Cardiac muscle cell (in vitro differentiated cells and primary cell): ENCODE data around the gene SPTLC2. TPM values are rescaled to one million over a fixed set of nuclear protein-coding genes. Genes with fewer than 3 reads are reported as not detected.
"Not testable (repeated sequence)": the region's sequence is repeated elsewhere in the genome, so short reads cannot be mapped to it uniquely, and the experiment has no call there.

Source experiments
- DNase-seq, 2 donors: peaks; one replicate each; pipeline versions ENCODE4 v3.0.0 to v3.0.0-alpha.2; 2010 to 2017; ENCODE audit warnings: low read depth in 1 of 2, low spot score in 1 of 2
- H3K27ac ChIP-seq: fragments of 200-600 bp; sonication (generic); 2 replicates; pipeline ENCODE4 v1.5.1; 2016
- H3K27me3 ChIP-seq: fragments of 200-600 bp; sonication (generic); 2 replicates; pipeline ENCODE4 v1.6.0; 2016; ENCODE audit warnings: control low read depth
- H3K36me3 ChIP-seq: fragments of 200-600 bp; sonication (generic); 2 replicates; pipeline ENCODE4 v1.5.1; 2016; ENCODE audit warnings: control low read depth
- H3K4me1 ChIP-seq: fragments of 200-600 bp; sonication (generic); 2 replicates; pipeline ENCODE4 v1.8.1; 2017; ENCODE audit warnings: low read depth, mild to moderate bottlenecking, mixed run types
- H3K4me3 ChIP-seq: fragments of 200-600 bp; sonication (generic); 2 replicates; pipeline ENCODE4 v1.5.1; 2016; ENCODE audit warnings: mild to moderate bottlenecking
- H3K9me3 ChIP-seq: fragments of 200-600 bp; sonication (generic); 2 replicates; pipeline ENCODE4 v1.5.1; 2017; ENCODE audit warnings: low read depth, mild to moderate bottlenecking, control low read depth
- polyA plus RNA-seq: library from polyadenylated mRNA; unstranded; fragments of >200 nt; fragmentation: Nextera tagmentation; extraction: Ambion mirVana; gene quantifications from 2 replicates; pipeline ENCODE4 v1.2.1, GENCODE V29; 2016
- total RNA-seq: library from RNA; depleted of rRNA; stranded (reverse); fragments of >200 nt; gene quantifications from 2 replicates; pipeline ENCODE4 v1.2.3, GENCODE V29; 2016
- TF ChIP-seq, protein P1 (sequence below): IDR thresholded peaks from 2 replicates; pipeline ENCODE4 v1.5.1; 2012; ENCODE audit warnings: low read depth, mild to moderate bottlenecking, low read length

The SPTLC2 gene
- total and polyA plus RNA-seq, 2 experiments from 2014 or later = 13.9 to 14.4 TPM

DNA sequence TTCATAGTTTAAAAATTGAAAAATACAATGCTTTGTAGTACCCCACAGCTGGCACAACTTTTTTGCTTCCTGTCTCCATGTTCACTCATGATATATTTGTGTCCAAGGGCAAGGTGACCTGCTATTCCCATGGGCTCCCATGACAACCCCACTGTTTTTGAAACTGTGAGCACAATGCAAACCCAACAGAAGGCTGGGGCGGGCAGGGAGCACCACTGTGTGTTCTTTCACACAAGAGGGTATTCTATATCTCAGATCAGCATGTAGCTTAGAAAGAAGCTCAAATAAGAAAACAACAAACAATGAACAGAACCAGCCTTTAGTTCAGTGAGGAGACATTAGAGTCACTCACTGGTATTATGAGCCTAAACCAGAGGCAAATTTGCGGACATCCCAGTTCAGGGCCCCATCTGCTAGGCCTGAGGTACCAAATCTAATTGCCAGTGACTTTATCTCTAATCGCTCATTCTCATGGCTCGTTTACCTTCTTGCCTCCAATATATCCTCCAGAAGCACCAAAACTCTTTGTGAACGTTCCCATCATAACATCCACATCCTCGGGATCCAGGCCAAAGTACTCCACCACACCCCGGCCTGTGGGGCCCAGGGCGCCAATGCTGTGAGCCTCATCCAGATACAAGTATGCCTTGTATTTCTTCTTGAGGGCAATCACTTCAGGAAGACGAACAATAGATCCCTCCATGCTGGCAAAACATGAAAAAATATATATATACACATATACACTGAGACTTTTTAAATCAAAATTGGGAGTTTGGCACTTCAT is 61.4 kb downstream of the SPTLC2 start:
- TF ChIP-seq, protein P1, sequence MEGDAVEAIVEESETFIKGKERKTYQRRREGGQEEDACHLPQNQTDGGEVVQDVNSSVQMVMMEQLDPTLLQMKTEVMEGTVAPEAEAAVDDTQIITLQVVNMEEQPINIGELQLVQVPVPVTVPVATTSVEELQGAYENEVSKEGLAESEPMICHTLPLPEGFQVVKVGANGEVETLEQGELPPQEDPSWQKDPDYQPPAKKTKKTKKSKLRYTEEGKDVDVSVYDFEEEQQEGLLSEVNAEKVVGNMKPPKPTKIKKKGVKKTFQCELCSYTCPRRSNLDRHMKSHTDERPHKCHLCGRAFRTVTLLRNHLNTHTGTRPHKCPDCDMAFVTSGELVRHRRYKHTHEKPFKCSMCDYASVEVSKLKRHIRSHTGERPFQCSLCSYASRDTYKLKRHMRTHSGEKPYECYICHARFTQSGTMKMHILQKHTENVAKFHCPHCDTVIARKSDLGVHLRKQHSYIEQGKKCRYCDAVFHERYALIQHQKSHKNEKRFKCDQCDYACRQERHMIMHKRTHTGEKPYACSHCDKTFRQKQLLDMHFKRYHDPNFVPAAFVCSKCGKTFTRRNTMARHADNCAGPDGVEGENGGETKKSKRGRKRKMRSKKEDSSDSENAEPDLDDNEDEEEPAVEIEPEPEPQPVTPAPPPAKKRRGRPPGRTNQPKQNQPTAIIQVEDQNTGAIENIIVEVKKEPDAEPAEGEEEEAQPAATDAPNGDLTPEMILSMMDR = no peak
- Histone ChIP-seq H3K36me3 (peaks cover 15% of the 10 kb centered on the region), H3K27me3 (no peaks in the 10 kb centered on the region), H3K4me3 (no peak overlapping the region), H3K27ac (no peak overlapping the region), H3K4me1 (no peaks in the 10 kb centered on the region), H3K9me3 (no peaks in the 10 kb centered on the region)
- DNase-seq = no peak

DNA sequence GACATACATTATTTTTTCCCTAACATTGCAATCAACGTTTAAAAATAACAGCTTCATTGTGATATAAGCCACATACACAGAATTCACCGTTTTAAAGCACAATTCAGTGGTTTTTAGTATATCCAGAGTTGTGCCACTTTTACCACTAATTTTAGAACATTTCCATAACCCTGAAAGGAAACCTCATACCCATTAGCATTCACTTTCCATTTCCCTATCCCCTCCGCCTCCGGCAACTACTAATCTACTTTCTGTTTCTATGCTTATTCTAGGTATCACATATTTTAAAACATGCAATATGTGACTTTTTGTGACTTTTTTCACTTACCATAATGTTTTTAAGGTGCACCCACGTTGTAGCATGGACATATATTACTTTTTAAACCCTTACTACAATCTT is 62.2 kb downstream of the SPTLC2 start:
- peaks cover 16% of the 10 kb centered on the region for H3K36me3 ChIP-seq
- no peaks in the 10 kb centered on the region for H3K4me1 ChIP-seq
- H3K9me3 ChIP-seq = no peaks in the 10 kb centered on the region
- no peaks in the 10 kb centered on the region for H3K27me3 ChIP-seq
- no peak for DNase-seq
- H3K27ac ChIP-seq = no peak overlapping the region
- H3K4me3 ChIP-seq = no peak overlapping the region
- TF ChIP-seq, protein P1 = no peak

DNA sequence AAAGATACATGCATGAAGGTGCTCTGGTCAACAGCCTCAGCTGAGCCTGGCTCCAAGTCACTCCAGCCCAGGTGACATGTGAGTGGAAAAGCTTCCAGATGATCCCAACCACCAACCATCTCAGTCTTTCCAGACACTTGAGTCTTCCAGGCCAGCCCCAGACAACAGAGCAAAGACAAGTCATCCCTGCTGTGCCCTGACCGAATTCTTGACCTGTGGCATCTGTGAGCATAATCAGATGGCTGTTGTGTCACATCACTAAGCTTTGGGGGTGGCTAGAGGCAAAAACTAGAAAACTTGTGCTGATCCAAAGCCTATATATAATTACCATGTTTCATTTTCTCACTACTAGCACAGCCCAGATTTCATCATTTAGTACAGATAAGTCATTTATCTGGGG is 67.0 kb downstream of the SPTLC2 start:
- Histone ChIP-seq H3K9me3 (no peaks in the 10 kb centered on the region), H3K4me3 (no peak overlapping the region), H3K27ac (no peak overlapping the region), H3K27me3 (no peaks in the 10 kb centered on the region), H3K36me3 (peaks cover 16% of the 10 kb centered on the region), H3K4me1 (no peaks in the 10 kb centered on the region)
- TF ChIP-seq, protein P1 = no peak
- no peak for DNase-seq

DNA sequence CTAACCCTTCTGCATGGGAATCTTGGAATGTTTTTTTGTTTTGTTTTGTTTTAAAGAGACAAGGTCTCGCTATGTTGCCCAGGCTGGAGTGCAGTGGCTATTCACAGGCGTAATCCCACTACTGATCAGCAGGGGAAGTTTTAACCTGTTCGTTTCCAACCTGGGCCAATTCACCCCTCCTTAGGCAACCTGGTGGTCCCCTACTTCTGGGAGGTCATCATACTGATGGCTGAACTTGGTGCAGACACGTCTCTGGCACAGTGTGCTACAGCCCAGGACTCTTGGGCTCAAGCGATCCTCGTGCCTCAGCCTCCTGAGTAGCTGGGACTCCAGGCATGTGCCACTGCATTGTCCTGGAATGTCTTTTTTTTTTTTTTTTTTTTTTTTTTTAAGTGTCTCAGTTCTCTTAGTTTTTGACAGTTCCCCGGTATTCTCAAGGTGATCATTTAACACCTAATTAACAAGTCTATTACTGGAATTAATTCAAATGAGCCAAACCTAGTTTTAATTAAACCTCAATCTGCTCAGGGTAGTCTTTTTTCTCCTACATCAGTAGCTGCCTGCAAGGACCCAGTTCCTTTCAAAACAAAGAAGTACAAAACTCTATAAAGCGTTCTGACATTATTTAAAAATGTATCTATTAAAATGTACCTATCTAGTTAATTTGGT is 68.8 kb downstream of the SPTLC2 start:
- TF ChIP-seq, protein P1 = peak; percentile 12
- H3K4me1 ChIP-seq = no peaks in the 10 kb centered on the region
- H3K4me3 ChIP-seq = no peak overlapping the region
- DNase-seq = no peak
- H3K9me3 ChIP-seq = no peaks in the 10 kb centered on the region
- no peaks in the 10 kb centered on the region for H3K27me3 ChIP-seq
- peaks cover 10% of the 10 kb centered on the region for H3K36me3 ChIP-seq
- no peak overlapping the region for H3K27ac ChIP-seq

DNA sequence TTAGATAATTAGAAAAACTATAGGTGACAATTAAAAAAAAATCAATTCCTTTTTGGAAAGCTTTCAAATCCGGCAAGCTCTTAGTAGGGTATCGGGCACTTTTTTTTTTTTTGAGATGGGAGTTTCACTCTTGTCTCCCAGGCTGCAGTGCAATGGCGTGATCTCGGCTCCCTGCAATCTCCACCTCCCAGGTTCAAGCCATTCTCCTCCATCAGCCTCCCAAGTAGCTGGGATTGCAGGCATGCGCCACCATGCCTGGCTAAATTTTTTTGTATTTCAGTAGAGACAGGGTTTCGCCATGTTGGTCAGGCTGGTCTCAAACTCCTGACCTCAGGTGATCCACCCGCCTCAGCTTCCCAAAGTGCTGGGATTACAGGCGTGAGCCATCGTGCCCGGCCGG is 71.3 kb downstream of the SPTLC2 start:
- H3K4me1 ChIP-seq, H3K4me3 ChIP-seq, DNase-seq, H3K36me3 ChIP-seq, H3K27me3 ChIP-seq, H3K27ac ChIP-seq, H3K9me3 ChIP-seq: not testable (repeated sequence)

DNA sequence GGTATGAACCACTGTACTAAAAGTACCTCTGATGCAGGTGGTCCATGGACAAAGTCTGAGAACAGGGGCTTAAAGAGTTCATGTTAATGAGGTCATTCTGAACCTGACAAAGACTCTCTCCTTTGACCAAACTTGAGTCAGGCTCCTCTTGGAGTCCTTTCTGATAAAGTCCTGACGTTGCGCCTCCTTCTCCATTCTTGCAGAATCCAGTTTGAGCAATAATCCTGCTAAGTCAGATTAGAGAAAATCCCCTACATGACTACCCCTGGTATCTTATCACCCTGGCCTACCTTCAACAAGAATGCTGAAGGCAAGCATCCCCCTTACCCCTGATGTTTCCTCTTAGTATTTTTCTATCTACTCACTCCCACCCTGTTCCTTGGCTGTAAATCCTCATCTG is 71.9 kb downstream of the SPTLC2 start:
- no peaks in the 10 kb centered on the region for H3K9me3 ChIP-seq
- peak in 1 of 2 donors; percentile 34 for DNase-seq
- no peaks in the 10 kb centered on the region for H3K27me3 ChIP-seq
- H3K36me3 ChIP-seq = peaks cover 10% of the 10 kb centered on the region
- TF ChIP-seq, protein P1 = no peak
- no peaks in the 10 kb centered on the region for H3K4me1 ChIP-seq
- no peak overlapping the region for H3K4me3 ChIP-seq
- H3K27ac ChIP-seq = no peak overlapping the region
